ENCODE results near the gene PRPH2.
"Not testable (repeated sequence)": the region's sequence is repeated elsewhere in the genome, so short reads cannot be mapped to it uniquely, and the experiment has no call there.

Gene PRPH2

GRCh38 chr6:42698217-42698616, 24.2 kb downstream of the PRPH2 start:
- DNase-seq (ENCODE audit: low spot score) = no peak

DNA sequence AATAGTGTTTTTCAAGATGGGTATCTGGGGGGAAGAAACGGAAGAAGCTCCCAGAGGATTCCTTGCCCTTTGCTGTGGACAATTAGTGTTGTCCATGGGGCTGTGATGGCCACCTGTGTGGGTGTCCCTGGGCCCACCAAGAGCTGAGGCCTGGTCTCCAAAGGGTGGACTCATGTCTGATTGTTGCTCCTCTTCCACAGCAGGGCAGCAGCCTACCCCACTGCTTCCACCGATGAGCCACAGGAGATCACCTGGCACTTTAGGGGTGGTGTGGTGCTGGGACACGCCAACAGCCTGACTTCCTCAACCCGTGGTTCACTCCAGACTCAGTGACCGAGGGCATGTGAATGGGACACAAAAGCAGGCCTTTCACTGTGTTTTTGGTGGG, 25.1 kb downstream of the PRPH2 start:
- DNase-seq (ENCODE audit: low spot score) = no peak

DNA sequence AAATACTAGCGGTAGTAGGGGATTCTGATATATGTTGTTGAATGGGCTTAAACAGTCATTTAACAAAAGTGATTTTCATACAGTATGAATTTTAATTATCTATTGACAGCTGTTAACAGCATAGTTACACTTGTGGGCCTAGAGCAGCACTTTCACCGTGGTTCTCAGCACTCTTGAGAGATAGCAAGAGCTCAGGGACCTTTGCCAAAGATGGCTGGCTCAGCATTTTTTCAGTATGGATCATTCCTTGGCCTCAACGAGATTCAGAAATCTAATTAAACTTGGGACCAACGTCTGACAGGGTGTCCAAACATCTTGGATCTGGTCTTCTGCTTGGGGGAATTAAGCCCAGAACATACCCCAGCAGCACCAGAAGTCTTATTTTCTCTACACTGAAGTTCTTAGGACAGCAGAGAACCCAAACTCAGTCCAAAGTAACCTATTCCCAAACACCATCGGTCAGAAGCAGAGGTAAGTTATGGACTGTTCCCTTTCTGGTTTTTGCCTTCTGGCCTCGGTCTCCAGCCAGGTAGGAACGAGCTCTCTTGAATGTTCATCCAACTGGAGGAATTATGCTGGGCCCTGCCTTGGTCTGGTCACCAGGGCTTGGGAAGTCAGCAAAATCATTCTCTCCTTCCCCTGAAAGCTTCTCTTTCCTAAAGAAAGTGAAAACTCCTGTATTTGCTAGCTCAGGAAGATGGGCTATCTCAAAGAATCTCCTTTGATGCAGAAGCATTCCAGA, 25.7 kb downstream of the PRPH2 start:
- no peak for DNase-seq (ENCODE audit: low spot score)

DNA sequence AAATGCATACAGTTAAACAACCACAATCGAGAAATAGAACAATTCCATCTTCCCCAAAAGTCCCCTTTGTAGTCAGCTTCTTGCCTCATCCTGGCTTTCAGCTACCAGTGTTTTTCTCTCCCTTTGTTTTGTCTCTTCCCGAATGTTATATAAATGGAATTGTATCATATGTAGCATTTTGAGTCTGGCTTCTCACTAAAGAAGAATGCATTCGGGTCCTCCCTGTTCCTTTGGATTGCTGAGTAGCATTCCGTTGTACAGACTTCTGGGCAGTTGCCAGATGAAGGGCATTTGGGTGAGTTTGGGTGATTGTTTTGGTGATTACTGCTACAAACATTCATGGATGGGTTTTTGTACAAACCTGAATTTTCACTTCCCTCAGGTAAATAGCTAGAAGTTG, 27.8 kb downstream of the PRPH2 start:
- no peak for DNase-seq (ENCODE audit: low spot score)

DNA sequence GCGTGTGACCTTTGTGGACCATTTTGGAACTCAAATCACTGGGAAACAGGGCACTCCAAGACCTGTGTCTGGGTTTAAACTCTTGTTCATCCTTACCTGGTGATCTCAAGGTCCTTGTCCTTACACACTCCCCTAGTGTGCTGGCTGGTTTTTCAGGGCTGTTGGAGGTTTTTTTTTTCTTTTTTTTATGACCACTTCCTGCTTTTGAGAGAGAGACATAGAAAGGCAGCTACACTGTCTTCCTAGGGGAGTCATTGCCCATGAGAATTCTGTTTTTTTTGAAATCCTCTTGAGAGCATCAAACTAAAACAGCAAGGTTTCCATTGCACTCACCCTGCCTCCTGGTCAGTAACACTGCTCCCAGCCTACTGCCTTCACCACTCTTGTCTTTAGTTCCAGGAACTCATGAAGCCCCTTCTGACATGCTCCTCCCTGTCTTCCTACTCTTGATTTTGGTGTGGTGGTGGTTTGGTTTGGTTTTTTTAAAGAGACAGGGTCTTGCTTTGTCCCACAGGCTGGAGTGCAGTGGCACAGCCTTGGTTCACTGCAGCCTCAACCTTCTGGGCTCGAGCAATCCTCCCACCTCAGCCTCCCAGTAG, 28.6 kb downstream of the PRPH2 start:
- no peak for DNase-seq (ENCODE audit: low spot score)

- no peak for DNase-seq (ENCODE audit: low spot score)
Measured at GRCh38 chr6:42692137-42692911, 30.1 kb downstream of the PRPH2 start.

GRCh38 chr6:42690872-42691271, 31.5 kb downstream of the PRPH2 start:
- no peak for DNase-seq (ENCODE audit: low spot score)

- no peak for DNase-seq (ENCODE audit: low spot score)
Measured at GRCh38 chr6:42690151-42690702, 32.2 kb downstream of the PRPH2 start.

DNA sequence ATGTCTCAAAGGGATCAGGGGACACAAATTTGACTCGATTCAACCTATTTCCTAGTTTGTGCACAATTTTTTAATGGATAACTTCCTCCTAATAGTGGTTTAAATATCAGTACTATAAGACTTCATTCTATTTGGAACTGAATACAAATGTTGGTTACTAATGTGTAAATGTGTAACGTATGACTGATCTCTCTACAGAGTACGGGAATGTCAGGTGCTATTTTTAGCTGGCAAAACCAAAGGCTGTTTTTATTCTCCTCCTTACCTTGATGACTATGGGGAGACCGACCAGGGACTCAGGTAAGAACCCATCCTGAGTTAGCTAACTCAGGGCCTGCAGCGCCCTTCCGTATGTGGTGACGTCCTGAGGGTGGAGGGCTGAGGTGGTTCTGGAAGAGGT, 33.0 kb downstream of the PRPH2 start:
- no peak for DNase-seq (ENCODE audit: low spot score)

- no peak for DNase-seq (ENCODE audit: low spot score)
Measured at GRCh38 chr6:42688281-42688680, 34.1 kb downstream of the PRPH2 start.

DNA sequence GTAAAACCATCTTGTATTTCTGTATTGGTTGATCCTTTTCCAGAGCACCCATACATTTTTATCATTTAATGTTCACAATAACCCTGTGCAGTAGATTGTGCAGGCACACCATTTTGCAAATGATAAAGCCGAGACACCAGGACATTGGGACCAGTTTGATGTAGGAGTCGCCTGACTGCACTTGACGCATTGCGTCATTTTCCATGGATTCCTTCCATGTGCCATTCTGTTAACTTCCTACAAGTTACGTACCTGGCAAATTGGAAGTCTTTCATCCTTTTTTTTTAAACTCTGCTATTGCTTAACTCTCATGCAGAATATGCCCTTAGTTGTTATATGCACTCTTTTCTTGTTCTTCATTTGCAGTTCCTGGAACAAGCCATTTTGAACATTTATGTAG, 43.0 kb downstream of the PRPH2 start:
- DNase-seq (ENCODE audit: low spot score) = no peak

- DNase-seq (ENCODE audit: low spot score) = no peak
Measured at GRCh38 chr6:42674780-42675179, 47.6 kb downstream of the PRPH2 start.

GRCh38 chr6:42674368-42674767, 48.0 kb downstream of the PRPH2 start:
- DNase-seq (ENCODE audit: low spot score) = not testable (repeated sequence)

DNA sequence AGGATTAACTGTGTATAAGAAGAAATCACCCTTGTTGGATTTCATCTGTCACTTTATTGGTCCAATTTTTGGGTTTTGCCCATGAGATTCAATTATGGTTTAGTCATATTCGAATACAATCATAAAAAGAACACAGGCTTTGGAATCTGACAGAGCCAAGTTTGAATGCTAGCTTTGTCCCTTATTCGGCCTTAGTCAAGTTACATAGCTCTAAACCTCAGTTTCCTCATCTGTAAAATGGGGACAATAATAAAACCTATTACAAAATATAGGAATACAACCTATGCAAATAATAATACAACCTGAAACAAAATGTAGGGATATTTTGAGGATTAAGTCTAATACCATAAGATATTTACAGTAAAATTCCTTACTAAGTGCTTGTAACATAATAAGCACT, 57.7 kb downstream of the PRPH2 start:
- no peak for DNase-seq (ENCODE audit: low spot score)

GRCh38 chr6:42661540-42662153, 60.8 kb downstream of the PRPH2 start:
- peak; percentile 76 for DNase-seq (ENCODE audit: low spot score)

DNA sequence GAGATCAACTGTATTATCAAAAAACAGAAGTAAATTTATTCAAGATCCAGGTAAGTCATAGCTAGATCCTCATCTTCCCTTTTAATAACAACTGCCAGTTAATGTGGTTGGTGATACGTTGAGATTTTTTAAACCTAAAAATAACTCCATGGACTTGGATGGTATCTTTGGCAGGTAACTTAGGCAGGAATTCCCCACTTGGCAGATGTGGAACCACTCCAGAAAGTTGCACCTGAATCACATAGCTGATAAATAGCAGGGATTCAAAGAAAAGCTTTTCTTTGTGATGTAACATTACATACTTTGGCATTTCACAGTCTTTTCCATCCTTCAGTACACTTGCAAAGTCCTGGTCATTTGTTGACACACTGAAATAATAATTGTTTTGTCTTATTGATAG, 62.6 kb downstream of the PRPH2 start:
- no peak for DNase-seq (ENCODE audit: low spot score)

DNA sequence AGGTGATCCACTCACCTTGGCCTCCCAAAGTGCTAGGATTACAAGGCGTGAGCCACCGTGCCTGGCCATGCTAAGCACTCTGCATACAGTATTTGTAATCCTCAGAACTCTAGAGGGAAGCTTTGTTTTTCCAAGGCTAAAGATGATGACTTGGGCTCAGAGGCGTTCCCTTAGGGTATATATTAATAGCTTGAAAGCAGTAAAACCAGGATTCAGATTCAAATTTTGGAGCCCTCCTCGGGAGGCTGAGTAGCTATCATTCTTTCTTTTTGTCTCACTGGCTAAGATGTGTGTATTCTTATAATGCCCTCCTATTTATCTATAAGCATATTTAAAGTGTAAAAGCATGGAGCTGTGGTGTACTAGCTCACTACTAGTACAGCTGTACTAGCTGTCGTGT, 68.5 kb downstream of the PRPH2 start:
- DNase-seq (ENCODE audit: low spot score) = no peak

GRCh38 chr6:42652024-42652746, 70.2 kb downstream of the PRPH2 start:
- no peak for DNase-seq (ENCODE audit: low spot score)

Measured in SK-N-DZ (cell line).